HEK293 (cell line): ENCODE results near the gene PKNOX2.

Source experiments
- MZF1 ChIP-seq: fragments of 450-650 bp; formaldehyde crosslinking; IDR thresholded peaks from 2 replicates; pipeline ENCODE4 v1.5.1; 2017; ENCODE audit warnings: missing biosample characterization, missing genetic modification characterization, borderline replicate concordance
- ZBTB21 ChIP-seq: fragments of 450-650 bp; formaldehyde crosslinking; IDR thresholded peaks from 2 replicates; pipeline ENCODE4 v1.5.1; 2017; ENCODE audit warnings: missing biosample characterization, missing genetic modification characterization
- ZBTB7A ChIP-seq: fragments of 450-650 bp; formaldehyde crosslinking; IDR thresholded peaks from 2 replicates; pipeline ENCODE4 v1.5.1; 2016; ENCODE audit warnings: low read depth, missing biosample characterization, missing genetic modification characterization
- ZNF16 ChIP-seq: fragments of 450-650 bp; formaldehyde crosslinking; IDR thresholded peaks from 2 replicates; pipeline ENCODE4 v1.5.1; 2016; ENCODE audit warnings: low read depth, missing biosample characterization, missing genetic modification characterization
- TF ChIP-seq, protein P1 (sequence below): fragments of 450-650 bp; formaldehyde crosslinking; IDR thresholded peaks from 2 replicates; pipeline ENCODE4 v1.5.1; 2016; ENCODE audit warnings: missing biosample characterization, missing genetic modification characterization
- TF ChIP-seq, protein P2 (sequence below): fragments of 450-650 bp; formaldehyde crosslinking; IDR thresholded peaks from 2 replicates; pipeline ENCODE4 v1.5.1; 2016; ENCODE audit warnings: missing biosample characterization, missing genetic modification characterization
- TF ChIP-seq, protein P3 (sequence below): fragments of 450-650 bp; formaldehyde crosslinking; IDR thresholded peaks from 2 replicates; pipeline ENCODE4 v1.5.1; 2017; ENCODE audit warnings: missing biosample characterization, missing genetic modification characterization
- TF ChIP-seq, protein P4 (sequence below): fragments of 450-650 bp; formaldehyde crosslinking; IDR thresholded peaks from 2 replicates; pipeline ENCODE4 v1.5.1; 2016; ENCODE audit warnings: missing biosample characterization, missing genetic modification characterization
- TF ChIP-seq, protein P5 (sequence below): fragments of 450-650 bp; formaldehyde crosslinking; IDR thresholded peaks from 2 replicates; pipeline ENCODE4 v1.5.1; 2016; ENCODE audit warnings: missing biosample characterization, missing genetic modification characterization

DNA sequence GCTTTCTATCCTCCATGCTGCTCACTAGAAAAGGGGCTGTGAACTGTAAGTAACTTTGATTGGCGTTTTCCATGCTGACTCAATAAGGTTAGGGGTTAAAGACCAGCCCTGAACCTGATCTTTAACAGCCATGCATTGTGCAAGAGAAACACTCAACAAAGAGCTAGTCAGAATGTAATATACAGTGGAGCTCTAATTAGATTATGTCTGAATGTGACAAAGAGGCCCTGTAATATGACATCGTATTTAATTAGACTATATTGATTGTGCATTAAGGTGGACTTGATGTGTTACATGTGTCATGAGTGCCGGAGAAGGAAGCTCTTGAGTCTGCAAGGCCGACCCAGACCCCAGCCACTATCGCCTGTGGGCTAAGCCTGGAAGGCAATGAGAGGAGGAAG, 70.5 kb downstream of the PKNOX2 start:
- TF ChIP-seq, protein P1, sequence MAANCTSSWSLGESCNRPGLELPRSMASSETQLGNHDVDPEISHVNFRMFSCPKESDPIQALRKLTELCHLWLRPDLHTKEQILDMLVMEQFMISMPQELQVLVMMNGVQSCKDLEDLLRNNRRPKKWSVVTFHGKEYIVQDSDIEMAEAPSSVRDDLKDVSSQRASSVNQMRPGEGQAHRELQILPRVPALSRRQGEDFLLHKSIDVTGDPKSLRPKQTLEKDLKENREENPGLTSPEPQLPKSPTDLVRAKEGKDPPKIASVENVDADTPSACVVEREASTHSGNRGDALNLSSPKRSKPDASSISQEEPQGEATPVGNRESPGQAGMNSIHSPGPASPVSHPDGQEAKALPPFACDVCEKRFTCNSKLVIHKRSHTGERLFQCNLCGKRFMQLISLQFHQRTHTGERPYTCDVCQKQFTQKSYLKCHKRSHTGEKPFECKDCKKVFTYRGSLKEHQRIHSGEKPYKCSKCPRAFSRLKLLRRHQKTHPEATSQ (tag by site-specific recombination), result no peak
- no peak for TF ChIP-seq MZF1 (tag by site-specific recombination)
- TF ChIP-seq, protein P2, sequence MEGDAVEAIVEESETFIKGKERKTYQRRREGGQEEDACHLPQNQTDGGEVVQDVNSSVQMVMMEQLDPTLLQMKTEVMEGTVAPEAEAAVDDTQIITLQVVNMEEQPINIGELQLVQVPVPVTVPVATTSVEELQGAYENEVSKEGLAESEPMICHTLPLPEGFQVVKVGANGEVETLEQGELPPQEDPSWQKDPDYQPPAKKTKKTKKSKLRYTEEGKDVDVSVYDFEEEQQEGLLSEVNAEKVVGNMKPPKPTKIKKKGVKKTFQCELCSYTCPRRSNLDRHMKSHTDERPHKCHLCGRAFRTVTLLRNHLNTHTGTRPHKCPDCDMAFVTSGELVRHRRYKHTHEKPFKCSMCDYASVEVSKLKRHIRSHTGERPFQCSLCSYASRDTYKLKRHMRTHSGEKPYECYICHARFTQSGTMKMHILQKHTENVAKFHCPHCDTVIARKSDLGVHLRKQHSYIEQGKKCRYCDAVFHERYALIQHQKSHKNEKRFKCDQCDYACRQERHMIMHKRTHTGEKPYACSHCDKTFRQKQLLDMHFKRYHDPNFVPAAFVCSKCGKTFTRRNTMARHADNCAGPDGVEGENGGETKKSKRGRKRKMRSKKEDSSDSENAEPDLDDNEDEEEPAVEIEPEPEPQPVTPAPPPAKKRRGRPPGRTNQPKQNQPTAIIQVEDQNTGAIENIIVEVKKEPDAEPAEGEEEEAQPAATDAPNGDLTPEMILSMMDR, result no peak
- no peak for TF ChIP-seq ZBTB7A (tag by site-specific recombination)
- TF ChIP-seq, protein P3, sequence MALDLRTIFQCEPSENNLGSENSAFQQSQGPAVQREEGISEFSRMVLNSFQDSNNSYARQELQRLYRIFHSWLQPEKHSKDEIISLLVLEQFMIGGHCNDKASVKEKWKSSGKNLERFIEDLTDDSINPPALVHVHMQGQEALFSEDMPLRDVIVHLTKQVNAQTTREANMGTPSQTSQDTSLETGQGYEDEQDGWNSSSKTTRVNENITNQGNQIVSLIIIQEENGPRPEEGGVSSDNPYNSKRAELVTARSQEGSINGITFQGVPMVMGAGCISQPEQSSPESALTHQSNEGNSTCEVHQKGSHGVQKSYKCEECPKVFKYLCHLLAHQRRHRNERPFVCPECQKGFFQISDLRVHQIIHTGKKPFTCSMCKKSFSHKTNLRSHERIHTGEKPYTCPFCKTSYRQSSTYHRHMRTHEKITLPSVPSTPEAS, result no peak
- no peak for TF ChIP-seq ZBTB21 (tag by site-specific recombination)
- no peak for TF ChIP-seq ZNF16 (tag by site-specific recombination)
- TF ChIP-seq, protein P4, sequence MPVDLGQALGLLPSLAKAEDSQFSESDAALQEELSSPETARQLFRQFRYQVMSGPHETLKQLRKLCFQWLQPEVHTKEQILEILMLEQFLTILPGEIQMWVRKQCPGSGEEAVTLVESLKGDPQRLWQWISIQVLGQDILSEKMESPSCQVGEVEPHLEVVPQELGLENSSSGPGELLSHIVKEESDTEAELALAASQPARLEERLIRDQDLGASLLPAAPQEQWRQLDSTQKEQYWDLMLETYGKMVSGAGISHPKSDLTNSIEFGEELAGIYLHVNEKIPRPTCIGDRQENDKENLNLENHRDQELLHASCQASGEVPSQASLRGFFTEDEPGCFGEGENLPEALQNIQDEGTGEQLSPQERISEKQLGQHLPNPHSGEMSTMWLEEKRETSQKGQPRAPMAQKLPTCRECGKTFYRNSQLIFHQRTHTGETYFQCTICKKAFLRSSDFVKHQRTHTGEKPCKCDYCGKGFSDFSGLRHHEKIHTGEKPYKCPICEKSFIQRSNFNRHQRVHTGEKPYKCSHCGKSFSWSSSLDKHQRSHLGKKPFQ (tag by site-specific recombination), result no peak
- TF ChIP-seq, protein P5, sequence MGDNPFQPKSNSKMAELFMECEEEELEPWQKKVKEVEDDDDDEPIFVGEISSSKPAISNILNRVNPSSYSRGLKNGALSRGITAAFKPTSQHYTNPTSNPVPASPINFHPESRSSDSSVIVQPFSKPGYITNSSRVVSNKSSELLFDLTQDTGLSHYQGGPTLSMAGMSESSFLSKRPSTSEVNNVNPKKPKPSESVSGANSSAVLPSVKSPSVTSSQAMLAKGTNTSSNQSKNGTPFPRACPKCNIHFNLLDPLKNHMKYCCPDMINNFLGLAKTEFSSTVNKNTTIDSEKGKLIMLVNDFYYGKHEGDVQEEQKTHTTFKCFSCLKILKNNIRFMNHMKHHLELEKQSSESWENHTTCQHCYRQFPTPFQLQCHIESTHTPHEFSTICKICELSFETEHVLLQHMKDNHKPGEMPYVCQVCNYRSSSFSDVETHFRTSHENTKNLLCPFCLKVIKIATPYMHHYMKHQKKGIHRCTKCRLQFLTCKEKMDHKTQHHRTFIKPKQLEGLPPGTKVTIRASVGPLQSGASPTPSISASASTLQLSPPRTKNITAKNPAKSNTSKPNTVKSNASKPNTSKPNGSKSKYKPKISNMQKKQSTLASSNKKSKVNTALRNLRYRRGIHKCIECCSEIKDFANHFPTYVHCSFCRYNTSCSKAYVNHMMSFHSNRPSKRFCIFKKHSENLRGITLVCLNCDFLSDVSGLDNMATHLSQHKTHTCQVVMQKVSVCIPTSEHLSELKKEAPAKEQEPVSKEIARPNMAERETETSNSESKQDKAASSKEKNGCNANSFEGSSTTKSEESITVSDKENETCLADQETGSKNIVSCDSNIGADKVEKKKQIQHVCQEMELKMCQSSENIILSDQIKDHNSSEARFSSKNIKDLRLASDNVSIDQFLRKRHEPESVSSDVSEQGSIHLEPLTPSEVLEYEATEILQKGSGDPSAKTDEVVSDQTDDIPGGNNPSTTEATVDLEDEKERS, result no peak
